ENCODE measurements around the gene USP8. TPM values are rescaled to one million over a fixed set of nuclear protein-coding genes. Genes with fewer than 3 reads are reported as not detected.

Gene USP8
- total and polyA plus RNA-seq, 10 of the 15 experiments (the other 5 are each of a cell fraction or from before 2014, with no cell fraction given) = 25.2 to 51.7 (median 36.1) TPM

- TF ChIP-seq PRDM15 (CRISPR knock-in tag; IDR thresholded peaks at IDR 0.05) (no peak), TBL1XR1 (IDR thresholded peaks at IDR 0.05; ENCODE audit: low read depth, low read length) (no peak), CHD4 (IDR thresholded peaks at IDR 0.05) (no peak)
Measured at GRCh38 chr15:50463423-50464358, 39.5 kb downstream of the USP8 start (continued).

GRCh38 chr15:50471072-50471471 lies 46.9 kb downstream of the USP8 start:
- intact Hi-C loops (cut with micrococcal nuclease; ENCODE audit: unreplicated experiment) = no loop called here
- in situ Hi-C loops (cut with MboI) = no loop called here
- H3K9ac ChIP-seq (ENCODE audit: control insufficient read depth, insufficient read depth, low read length) = no peak overlapping the region
- DNase-seq (ENCODE audit: low read depth, low spot score) (no peak), FAIRE-seq (no peak), ATAC-seq (peak; percentile 48; the same call in 2 of the 3 replicates)
- H3K36me3 ChIP-seq (ENCODE audit: control insufficient read depth in 2 of 2, insufficient read depth in 2 of 2, low read length in 1 of 2) = peaks cover 3 to 13% of the 10 kb centered on the region in 2 experiments; a peak in 3 of 4 replicates
- H3K27me3 ChIP-seq (replicated peaks in 1 of 2; ENCODE audit: control insufficient read depth in 2 of 2, insufficient read depth in 2 of 2, low read length in 1 of 2) = no peaks in the 10 kb centered on the region
- H3K27ac ChIP-seq (ENCODE audit: control insufficient read depth, insufficient read depth) = no peak overlapping the region
- 95% methylated on average over 2 of the region's 2 CpGs for WGBS (ENCODE audit: insufficient coverage, insufficient replicate concordance, low lambda C conversion rate, missing lambda C conversion rate)
- SMC1A ChIA-PET (ENCODE audit: uncharacterized antibody, unreplicated experiment) = interaction anchor here (1.2 to 1.3 kb wide), 2 partner anchors 105 to 120 kb away, joined by 3 read pairs; no protein-coding TSS in a partner anchor
- H3K79me2 ChIP-seq (ENCODE audit: control insufficient read depth, insufficient read depth, low read length) = no peaks in the 10 kb centered on the region
- H2AFZ ChIP-seq (ENCODE audit: control insufficient read depth, low read depth, low read length) = no peak overlapping the region
- TF ChIP-seq JUNB (IDR thresholded peaks at IDR 0.05) = no peak
- no peak for TF ChIP-seq RFX5 (IDR thresholded peaks at IDR 0.05; ENCODE audit: low read depth, low read length)
- no peak for TF ChIP-seq WRNIP1 (IDR thresholded peaks at IDR 0.05; ENCODE audit: borderline replicate concordance, low read depth, low read length)
- no peak for TF ChIP-seq CHD4 (IDR thresholded peaks at IDR 0.05)
- no peak for TF ChIP-seq STAT1 (conservative IDR thresholded peaks at IDR 0.05)
- TF ChIP-seq NRF1 (conservative IDR thresholded peaks at IDR 0.05; ENCODE audit: low read depth, low read length) = no peak
- TF ChIP-seq HDGF (IDR thresholded peaks at IDR 0.05) = no peak
- TF ChIP-seq TBL1XR1 (IDR thresholded peaks at IDR 0.05; ENCODE audit: low read depth, low read length) = no peak
- no peak for TF ChIP-seq USF2 (IDR thresholded peaks at IDR 0.05; ENCODE audit: borderline replicate concordance, low read depth, low read length)
- TF ChIP-seq PKNOX1 (IDR thresholded peaks at IDR 0.05) = no peak
- TF ChIP-seq SMC3 (IDR thresholded peaks at IDR 0.05; ENCODE audit: borderline replicate concordance, low read length) = no peak
- no peak for TF ChIP-seq ATF3 (IDR thresholded peaks at IDR 0.05; ENCODE audit: borderline replicate concordance, extremely low read depth, low read depth, low read length)
- BruUV-seq (replicated peaks) = no TSS peak
- CTCF ChIA-PET = no interaction called here
- H3K4me1 ChIP-seq (ENCODE audit: control insufficient read depth, insufficient read depth, low read length) = peaks cover 3% of the 10 kb centered on the region; the same call in 1 of the 2 replicates
- H3K4me3 ChIP-seq = no peak overlapping the region
- POLR2A ChIA-PET = no interaction called here
- no peaks in the 10 kb centered on the region for H4K20me1 ChIP-seq (ENCODE audit: control insufficient read depth, insufficient read depth)
- no peak overlapping the region for H3K4me2 ChIP-seq (ENCODE audit: control insufficient read depth, insufficient read depth)
- RAD21 ChIA-PET (ENCODE audit: unreplicated experiment) = no interaction called here
- H3K9me3 ChIP-seq (replicated peaks; ENCODE audit: control insufficient read depth, insufficient read depth, low read length) = no peaks in the 10 kb centered on the region

All from GM12878 (cell line).